Panc1 (cell line): ENCODE results near the gene ARL5C. TPM values are rescaled to one million over a fixed set of nuclear protein-coding genes. Genes with fewer than 3 reads are reported as not detected.

ENCODE experiments used
- ATAC-seq: fragments of 200-7000 bp; cut with Tn5 transposase; 2 replicates; pipeline ENCODE4 v1.9.1; 2020; ENCODE audit warnings: mild to moderate bottlenecking, moderate library complexity
- BruUV-seq: library from RNA; stranded (reverse); fragments of 400-500 nt; replicated peaks from 2 replicates; lab custom pipeline; 2021; lab: Mats Ljungman, UMichigan
- CTCF ChIA-PET: fragments of 300-600 bp; sonication (Branson Sonifier 250); formaldehyde crosslinking; loops from one replicate; lab custom pipeline; 2022; ENCODE audit warnings: antibody characterized with exemption; lab: Charles Lee
- POLR2A ChIA-PET: fragments of 300-600 bp; sonication (Branson Sonifier 250); formaldehyde crosslinking; loops from one replicate; lab custom pipeline; 2022; ENCODE audit warnings: antibody characterized with exemption; lab: Charles Lee
- DNase-seq: peaks from one replicate; pipeline ENCODE4 v3.0.0-alpha.2; 2010; ENCODE audit warnings: low read depth, low spot score
- H3K27ac ChIP-seq: 2 replicates; pipeline ENCODE4 v1.5.1; 2011; ENCODE audit warnings: mild to moderate bottlenecking, low read length, inconsistent platforms
- H3K27me3 ChIP-seq: fragments of 200-500 bp; sonication (Bioruptor generic); 2 replicates; pipeline ENCODE4 v1.6.0; 2014; ENCODE audit warnings: low read length, inconsistent platforms; ENCODE audit not compliant: control insufficient read depth, insufficient read depth
- H3K36me3 ChIP-seq: fragments of 200-500 bp; sonication (Bioruptor generic); 2 replicates; pipeline ENCODE4 v1.5.1; 2014; ENCODE audit warnings: inconsistent platforms, mild to moderate bottlenecking, low read length, moderate library complexity; ENCODE audit not compliant: control insufficient read depth, insufficient read depth
- H3K4me1 ChIP-seq: 2 replicates; pipeline ENCODE4 v1.5.1; 2011; ENCODE audit warnings: inconsistent platforms, mild to moderate bottlenecking, low read length, moderate library complexity; ENCODE audit not compliant: control insufficient read depth, insufficient read depth
- H3K4me3 ChIP-seq, 2 experiments: 2 replicates each; pipeline ENCODE4 v1.5.1; 2011 to 2012; ENCODE audit warnings: low read depth in 2 of 2, low read length in 2 of 2, mild to moderate bottlenecking in 2 of 2, inconsistent platforms in 1 of 2, moderate library complexity in 1 of 2
- H3K9me3 ChIP-seq: fragments of 200-500 bp; sonication (Bioruptor generic); 2 replicates; pipeline ENCODE4 v1.5.1; 2014; ENCODE audit warnings: low read depth, mild to moderate bottlenecking, inconsistent platforms, low read length, moderate library complexity; ENCODE audit not compliant: control insufficient read depth, insufficient read depth
- POLR2AphosphoS5 ChIP-seq: IDR thresholded peaks from 2 replicates; pipeline ENCODE4 v1.6.1; 2012; ENCODE audit warnings: mild to moderate bottlenecking, low read depth, low read length, moderate library complexity
- SIN3A ChIP-seq: IDR thresholded peaks from 2 replicates; pipeline ENCODE4 v1.6.1; 2012; ENCODE audit warnings: low read depth, mild to moderate bottlenecking, low read length, moderate library complexity, borderline replicate concordance; ENCODE audit not compliant: insufficient read depth
- TCF7L2 ChIP-seq: IDR thresholded peaks from 2 replicates; pipeline ENCODE4 v1.6.1; 2011; ENCODE audit warnings: mild to moderate bottlenecking, low read depth, low read length, inconsistent platforms
- in situ Hi-C: cut with HindIII; loops from 2 replicates; pipeline ENCODE4 v1.10.0; 2016; ENCODE audit warnings: low sequenced_read_pairs, low pct_unique_long_range_greater_than_20kb
- intact Hi-C: fragments of 100-400 bp; cut with micrococcal nuclease; formaldehyde crosslinking; loops from one replicate; pipeline ENCODE4 v1.10.0; 2022; ENCODE audit not compliant: unreplicated experiment
- total RNA-seq: library from RNA; stranded (reverse); gene quantifications from one replicate; pipeline ENCODE4 v1.2.1, GENCODE V29; 2021; ENCODE audit not compliant: unreplicated experiment
- TF ChIP-seq, protein P1 (sequence below), 2 experiments: IDR thresholded peaks; 2 replicates each; pipeline ENCODE4 v1.6.1; 2011 to 2012; ENCODE audit warnings: low read depth in 2 of 2, control low read depth in 1 of 2, low read length in 1 of 2, mild to moderate bottlenecking in 1 of 2, moderate library complexity in 1 of 2; ENCODE audit not compliant: insufficient read depth in 1 of 2
- TF ChIP-seq, protein P2 (sequence below): fragments of 450-650 bp; IDR thresholded peaks from 2 replicates; pipeline ENCODE4 v1.5.1; 2017; ENCODE audit warnings: mild to moderate bottlenecking

Gene ARL5C
- total RNA-seq, 1 experiment from 2014 or later, result not detected

DNA sequence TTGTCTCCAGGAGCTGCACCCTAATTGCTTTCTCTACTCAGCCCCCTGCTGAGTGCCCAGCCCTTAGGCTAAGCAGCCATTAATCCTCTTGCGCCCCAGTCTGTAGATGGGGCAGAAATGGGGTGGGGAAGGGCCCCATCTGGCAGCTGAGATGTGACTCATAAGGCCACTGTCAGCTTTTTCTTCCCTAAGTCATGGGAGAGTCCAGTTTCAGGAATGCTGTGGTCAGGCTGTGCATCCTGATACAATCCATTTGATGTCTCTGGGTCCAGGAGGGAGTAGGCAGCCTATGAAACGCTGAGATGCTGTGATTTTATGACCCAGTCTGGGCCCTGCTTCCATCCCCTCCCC, 26.8 kb downstream of the ARL5C start:
- no peaks in the 10 kb centered on the region for H3K36me3 ChIP-seq
- POLR2A ChIA-PET, result no interaction called here
- TF ChIP-seq SIN3A (no peak), POLR2AphosphoS5 (no peak), TCF7L2 (no peak)
- TF ChIP-seq, protein P1, sequence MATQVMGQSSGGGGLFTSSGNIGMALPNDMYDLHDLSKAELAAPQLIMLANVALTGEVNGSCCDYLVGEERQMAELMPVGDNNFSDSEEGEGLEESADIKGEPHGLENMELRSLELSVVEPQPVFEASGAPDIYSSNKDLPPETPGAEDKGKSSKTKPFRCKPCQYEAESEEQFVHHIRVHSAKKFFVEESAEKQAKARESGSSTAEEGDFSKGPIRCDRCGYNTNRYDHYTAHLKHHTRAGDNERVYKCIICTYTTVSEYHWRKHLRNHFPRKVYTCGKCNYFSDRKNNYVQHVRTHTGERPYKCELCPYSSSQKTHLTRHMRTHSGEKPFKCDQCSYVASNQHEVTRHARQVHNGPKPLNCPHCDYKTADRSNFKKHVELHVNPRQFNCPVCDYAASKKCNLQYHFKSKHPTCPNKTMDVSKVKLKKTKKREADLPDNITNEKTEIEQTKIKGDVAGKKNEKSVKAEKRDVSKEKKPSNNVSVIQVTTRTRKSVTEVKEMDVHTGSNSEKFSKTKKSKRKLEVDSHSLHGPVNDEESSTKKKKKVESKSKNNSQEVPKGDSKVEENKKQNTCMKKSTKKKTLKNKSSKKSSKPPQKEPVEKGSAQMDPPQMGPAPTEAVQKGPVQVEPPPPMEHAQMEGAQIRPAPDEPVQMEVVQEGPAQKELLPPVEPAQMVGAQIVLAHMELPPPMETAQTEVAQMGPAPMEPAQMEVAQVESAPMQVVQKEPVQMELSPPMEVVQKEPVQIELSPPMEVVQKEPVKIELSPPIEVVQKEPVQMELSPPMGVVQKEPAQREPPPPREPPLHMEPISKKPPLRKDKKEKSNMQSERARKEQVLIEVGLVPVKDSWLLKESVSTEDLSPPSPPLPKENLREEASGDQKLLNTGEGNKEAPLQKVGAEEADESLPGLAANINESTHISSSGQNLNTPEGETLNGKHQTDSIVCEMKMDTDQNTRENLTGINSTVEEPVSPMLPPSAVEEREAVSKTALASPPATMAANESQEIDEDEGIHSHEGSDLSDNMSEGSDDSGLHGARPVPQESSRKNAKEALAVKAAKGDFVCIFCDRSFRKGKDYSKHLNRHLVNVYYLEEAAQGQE (IDR thresholded peaks at IDR 0.05; ENCODE audit: insufficient read depth in 1 of 2, low read depth in 2 of 2, low read length in 1 of 2), result no peak
- TF ChIP-seq, protein P2, sequence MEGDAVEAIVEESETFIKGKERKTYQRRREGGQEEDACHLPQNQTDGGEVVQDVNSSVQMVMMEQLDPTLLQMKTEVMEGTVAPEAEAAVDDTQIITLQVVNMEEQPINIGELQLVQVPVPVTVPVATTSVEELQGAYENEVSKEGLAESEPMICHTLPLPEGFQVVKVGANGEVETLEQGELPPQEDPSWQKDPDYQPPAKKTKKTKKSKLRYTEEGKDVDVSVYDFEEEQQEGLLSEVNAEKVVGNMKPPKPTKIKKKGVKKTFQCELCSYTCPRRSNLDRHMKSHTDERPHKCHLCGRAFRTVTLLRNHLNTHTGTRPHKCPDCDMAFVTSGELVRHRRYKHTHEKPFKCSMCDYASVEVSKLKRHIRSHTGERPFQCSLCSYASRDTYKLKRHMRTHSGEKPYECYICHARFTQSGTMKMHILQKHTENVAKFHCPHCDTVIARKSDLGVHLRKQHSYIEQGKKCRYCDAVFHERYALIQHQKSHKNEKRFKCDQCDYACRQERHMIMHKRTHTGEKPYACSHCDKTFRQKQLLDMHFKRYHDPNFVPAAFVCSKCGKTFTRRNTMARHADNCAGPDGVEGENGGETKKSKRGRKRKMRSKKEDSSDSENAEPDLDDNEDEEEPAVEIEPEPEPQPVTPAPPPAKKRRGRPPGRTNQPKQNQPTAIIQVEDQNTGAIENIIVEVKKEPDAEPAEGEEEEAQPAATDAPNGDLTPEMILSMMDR, result no peak
- no peak overlapping the region for H3K4me3 ChIP-seq
- CTCF ChIA-PET, result no interaction called here
- intact Hi-C loops, result no loop called here
- BruUV-seq, result no TSS peak
- no peak overlapping the region for H3K27ac ChIP-seq
- no peaks in the 10 kb centered on the region for H3K4me1 ChIP-seq
- no peaks in the 10 kb centered on the region for H3K9me3 ChIP-seq
- in situ Hi-C loops, result no loop called here
- H3K27me3 ChIP-seq, result no peaks in the 10 kb centered on the region
- ATAC-seq (no peak), DNase-seq (no peak)

DNA sequence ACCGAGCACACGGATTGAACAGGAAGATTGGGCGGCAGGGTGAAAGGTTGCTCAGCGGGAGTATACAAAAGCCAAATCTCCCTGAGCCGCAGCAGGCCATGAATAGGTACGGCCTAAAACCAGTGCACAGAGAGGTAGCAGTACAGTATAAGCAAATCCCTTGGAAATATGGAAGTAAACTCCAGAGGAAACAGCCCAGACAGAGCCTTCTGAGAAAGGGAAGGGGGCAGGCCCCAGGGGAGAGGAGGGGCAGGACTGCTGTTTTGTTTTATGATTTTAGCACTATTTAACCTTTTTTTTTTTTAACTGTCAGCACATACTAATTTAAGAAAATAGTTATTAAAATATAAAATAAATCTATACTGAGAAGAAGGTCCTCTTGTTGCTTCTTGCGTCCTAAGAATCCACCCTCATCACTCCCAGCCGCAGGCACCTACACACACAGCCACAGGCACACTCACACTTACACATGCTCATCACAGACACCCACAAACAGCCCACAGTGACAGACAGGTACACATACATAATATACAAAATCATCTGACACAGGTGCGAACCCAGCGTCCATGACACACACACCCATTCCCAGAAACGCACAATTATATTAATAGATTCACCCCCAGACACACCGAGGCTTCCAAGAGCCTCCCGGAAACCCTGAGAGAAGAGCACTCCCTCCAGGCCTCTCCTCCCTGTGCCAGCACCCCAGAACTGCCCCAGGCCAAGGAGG, 27.4 kb downstream of the ARL5C start:
- ChIA-PET CTCF (interaction anchor here (0.6 kb wide), 1 partner anchor 23 kb away, joined by 3 read pairs; no protein-coding TSS in a partner anchor), POLR2A (no interaction called here)
- TF ChIP-seq SIN3A (no peak), POLR2AphosphoS5 (no peak), TCF7L2 (no peak)
- TF ChIP-seq, protein P1 (IDR thresholded peaks at IDR 0.05; ENCODE audit: insufficient read depth in 1 of 2, low read depth in 2 of 2, low read length in 1 of 2), result no peak
- TF ChIP-seq, protein P2, result no peak
- H3K4me1 ChIP-seq, result no peaks in the 10 kb centered on the region
- H3K9me3 ChIP-seq, result no peaks in the 10 kb centered on the region
- no TSS peak for BruUV-seq
- in situ Hi-C loops, result no loop called here
- DNase-seq, result no peak
- no peak overlapping the region for H3K27ac ChIP-seq
- no peaks in the 10 kb centered on the region for H3K27me3 ChIP-seq
- H3K4me3 ChIP-seq, result no peak overlapping the region
- H3K36me3 ChIP-seq, result no peaks in the 10 kb centered on the region
- intact Hi-C loops, result no loop called here
- ATAC-seq, result no peak
